Fibroblast of the aortic adventitia (primary cell): Measurements from ENCODE around the gene VAMP1. TPM values are rescaled to one million over a fixed set of nuclear protein-coding genes. Genes with fewer than 3 reads are reported as not detected.

Experiments used
- DNase-seq: peaks from one replicate; pipeline ENCODE4 v3.0.0-alpha.2; 2010; ENCODE audit warnings: low read depth
- H3K4me3 ChIP-seq: 2 replicates; pipeline ENCODE4 v1.5.1; 2011; ENCODE audit warnings: low read depth, mild to moderate bottlenecking, control low read depth, low read length, moderate library complexity
- total RNA-seq: library from RNA; depleted of rRNA; stranded (reverse); fragments of >200 nt; gene quantifications from 2 replicates; pipeline ENCODE4 v1.2.3, GENCODE V29; 2012; ENCODE audit warnings: low replicate concordance
- TF ChIP-seq, protein P1 (sequence below): IDR thresholded peaks from 2 replicates; pipeline ENCODE4 v1.5.1; 2011; ENCODE audit warnings: mild to moderate bottlenecking, low read length, control low read depth, inconsistent platforms; ENCODE audit not compliant: insufficient read depth

VAMP1 gene
- total RNA-seq, 1 donor, result 9.0 TPM

DNA sequence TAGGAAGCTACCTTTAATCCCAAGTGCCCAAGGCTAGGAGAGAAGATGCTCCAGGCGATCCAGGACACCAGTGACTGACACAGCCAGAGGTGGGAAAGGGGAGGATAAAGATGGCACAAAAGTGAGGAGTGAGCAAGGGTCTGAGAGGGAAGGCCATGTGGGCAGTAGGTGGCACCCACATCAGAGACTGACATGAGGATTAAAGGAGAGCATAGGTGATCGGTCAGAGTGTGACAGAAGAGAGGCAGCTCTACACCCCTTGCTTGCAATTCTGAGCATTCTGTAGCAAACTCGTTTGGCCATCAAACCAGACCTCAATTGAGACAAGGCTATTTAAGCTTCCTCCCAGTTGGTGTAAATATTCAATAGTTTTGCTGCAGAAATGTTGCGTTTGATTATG is 26.4 kb downstream of the VAMP1 start:
- no peak for DNase-seq
- TF ChIP-seq, protein P1, sequence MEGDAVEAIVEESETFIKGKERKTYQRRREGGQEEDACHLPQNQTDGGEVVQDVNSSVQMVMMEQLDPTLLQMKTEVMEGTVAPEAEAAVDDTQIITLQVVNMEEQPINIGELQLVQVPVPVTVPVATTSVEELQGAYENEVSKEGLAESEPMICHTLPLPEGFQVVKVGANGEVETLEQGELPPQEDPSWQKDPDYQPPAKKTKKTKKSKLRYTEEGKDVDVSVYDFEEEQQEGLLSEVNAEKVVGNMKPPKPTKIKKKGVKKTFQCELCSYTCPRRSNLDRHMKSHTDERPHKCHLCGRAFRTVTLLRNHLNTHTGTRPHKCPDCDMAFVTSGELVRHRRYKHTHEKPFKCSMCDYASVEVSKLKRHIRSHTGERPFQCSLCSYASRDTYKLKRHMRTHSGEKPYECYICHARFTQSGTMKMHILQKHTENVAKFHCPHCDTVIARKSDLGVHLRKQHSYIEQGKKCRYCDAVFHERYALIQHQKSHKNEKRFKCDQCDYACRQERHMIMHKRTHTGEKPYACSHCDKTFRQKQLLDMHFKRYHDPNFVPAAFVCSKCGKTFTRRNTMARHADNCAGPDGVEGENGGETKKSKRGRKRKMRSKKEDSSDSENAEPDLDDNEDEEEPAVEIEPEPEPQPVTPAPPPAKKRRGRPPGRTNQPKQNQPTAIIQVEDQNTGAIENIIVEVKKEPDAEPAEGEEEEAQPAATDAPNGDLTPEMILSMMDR, result no peak
- no peak overlapping the region for H3K4me3 ChIP-seq

- no peak for DNase-seq
- TF ChIP-seq, protein P1, result no peak
- H3K4me3 ChIP-seq, result no peak overlapping the region
Observed at GRCh38 chr12:6443361-6443983, 27.0 kb downstream of the VAMP1 start.

DNA sequence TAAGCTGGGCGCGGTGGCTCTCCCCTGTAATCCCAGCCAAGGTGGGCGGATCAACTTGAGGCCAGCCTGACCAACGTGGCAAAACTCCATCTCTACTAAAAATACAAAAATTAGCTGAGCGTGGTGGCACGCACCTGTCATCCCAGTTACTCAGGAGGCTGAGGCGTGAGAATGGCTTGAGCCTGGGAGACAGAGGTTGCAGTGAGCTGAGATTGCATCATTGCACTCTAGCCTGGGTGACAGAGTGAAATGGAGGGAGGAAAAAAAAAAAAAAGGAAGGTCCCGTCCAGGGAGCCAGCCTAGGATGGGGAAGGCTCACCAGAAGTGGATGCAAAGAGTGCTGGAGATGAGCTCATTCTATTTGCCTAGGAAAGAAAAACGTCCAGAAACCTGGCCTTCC is 27.6 kb downstream of the VAMP1 start:
- TF ChIP-seq, protein P1, result no peak
- DNase-seq, result no peak
- no peak overlapping the region for H3K4me3 ChIP-seq

GRCh38 chr12:6440391-6440790 is 30.1 kb downstream of the VAMP1 start:
- no peak overlapping the region for H3K4me3 ChIP-seq
- TF ChIP-seq, protein P1, result no peak
- DNase-seq, result no peak

DNA sequence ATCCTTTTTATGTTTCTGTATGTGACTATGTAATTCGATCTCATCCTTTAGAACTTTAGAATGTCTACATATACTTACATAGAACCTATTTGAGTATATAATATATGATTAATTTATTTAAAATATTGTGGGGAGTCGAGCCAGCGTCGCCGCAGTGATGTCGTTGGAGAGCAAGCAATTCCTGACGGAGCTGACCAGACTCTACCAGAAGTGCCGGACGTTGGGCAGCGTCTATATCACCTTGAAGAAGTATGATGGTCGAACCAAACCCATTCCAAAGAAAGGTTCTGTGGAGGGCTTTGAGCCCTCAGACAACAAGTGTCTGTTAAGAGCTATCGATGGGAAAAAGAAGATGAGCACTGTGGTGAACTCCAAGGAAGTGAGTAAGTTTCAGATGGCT is 32.1 kb downstream of the VAMP1 start:
- no peak overlapping the region for H3K4me3 ChIP-seq
- TF ChIP-seq, protein P1, result no peak
- no peak for DNase-seq

DNA sequence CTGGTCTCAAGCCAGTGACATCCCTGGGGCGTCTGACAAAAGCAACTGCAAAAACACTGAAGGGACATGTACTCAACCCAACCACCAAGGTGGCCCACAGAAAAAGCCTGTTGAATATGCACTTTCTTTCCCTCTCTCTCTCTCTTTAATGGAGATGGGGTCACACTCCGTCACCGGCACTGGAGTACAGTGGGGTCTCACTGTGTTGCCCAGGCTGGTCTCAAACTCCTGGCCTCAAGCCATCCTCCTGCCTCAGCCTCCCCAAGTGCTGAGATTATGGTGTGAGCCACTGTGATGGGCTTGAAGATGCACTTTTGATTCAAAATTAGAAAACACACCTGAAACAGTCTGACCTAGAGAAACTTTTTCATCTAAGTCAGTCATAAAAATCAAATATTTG is 32.9 kb downstream of the VAMP1 start:
- TF ChIP-seq, protein P1, result no peak

More for the DNA sequence above, 32.9 kb downstream of the VAMP1 start:
- no peak for DNase-seq
- no peak overlapping the region for H3K4me3 ChIP-seq
